Suprapubic skin (tissue), 4 donors: ENCODE results near the gene BCKDHB.

Experiments used
- CTCF ChIP-seq, 2 donors: fragments of 200-600 bp in 1 of 2; fragments of 450-650 bp in 1 of 2; sonication (generic) in 1 of 2; IDR thresholded peaks; one replicate each; pipeline ENCODE4 v1.5.1; 2016 to 2019; ENCODE audit warnings: antibody characterized with exemption in 2 of 2, mild to moderate bottlenecking in 1 of 2, moderate library complexity in 1 of 2
- EP300 ChIP-seq: sonication (generic); formaldehyde crosslinking; IDR thresholded peaks from one replicate; pipeline ENCODE4 v1.6.1; 2017; ENCODE audit warnings: antibody characterized with exemption
- POLR2A ChIP-seq, 2 donors: fragments of 450-650 bp; IDR thresholded peaks; one replicate each; pipeline ENCODE4 v1.6.1; 2017; ENCODE audit warnings: antibody characterized with exemption in 2 of 2, mild to moderate bottlenecking in 2 of 2, moderate library complexity in 2 of 2
- POLR2AphosphoS5 ChIP-seq, 3 donors: sonication (generic); formaldehyde crosslinking; IDR thresholded peaks; one replicate each; pipeline ENCODE4 v1.6.1; 2017; ENCODE audit warnings: antibody characterized with exemption in 3 of 3

- no peak for TF ChIP-seq POLR2A (IDR thresholded peaks at IDR 0.05)
- no peak for TF ChIP-seq CTCF (IDR thresholded peaks at IDR 0.05)
- TF ChIP-seq POLR2AphosphoS5 (IDR thresholded peaks at IDR 0.05) = no peak
- TF ChIP-seq EP300 = no peak
Observed at GRCh38 chr6:80356545-80356944, 250.1 kb downstream of the BCKDHB start.
